Tibial artery (tissue), 4 donors: ENCODE measurements around the gene PEX10.

Source experiments
- DNase-seq, 2 donors: peaks; one replicate each; pipeline ENCODE4 v3.0.0-alpha.2; 2019
- H3K27ac ChIP-seq, 2 donors: fragments of 200-600 bp; sonication (generic) in 1 of 2; 1 replicate in 1 of 2; 2 replicates in 1 of 2; pipeline ENCODE4 v1.5.1; 2018 to 2019; ENCODE audit warnings: mild to moderate bottlenecking in 1 of 2
- H3K27me3 ChIP-seq, 2 donors: fragments of 200-600 bp; sonication (generic) in 1 of 2; one replicate each; pipeline versions ENCODE4 v1.5.1 to v1.6.0; 2016 to 2019
- H3K36me3 ChIP-seq, 3 donors: fragments of 200-600 bp; sonication (generic) in 2 of 3; one replicate each; pipeline ENCODE4 v1.5.1; 2016 to 2019; ENCODE audit warnings: mild to moderate bottlenecking in 2 of 3
- H3K4me1 ChIP-seq, 4 donors: fragments of 200-600 bp; sonication (generic) in 2 of 4; 1 replicate in 3 of 4; 2 replicates in 1 of 4; pipeline ENCODE4 v1.5.1; 2016 to 2019
- H3K4me3 ChIP-seq, 2 donors: fragments of 200-600 bp; sonication (generic) in 1 of 2; 1 replicate in 1 of 2; 2 replicates in 1 of 2; pipeline ENCODE4 v1.5.1; 2018 to 2019; ENCODE audit warnings: mild to moderate bottlenecking in 2 of 2
- H3K9me3 ChIP-seq, 3 donors: fragments of 200-600 bp; sonication (generic) in 1 of 3; one replicate each; pipeline ENCODE4 v1.5.1; 2016 to 2019
- intact Hi-C: fragments of 100-400 bp; cut with DNase I; formaldehyde crosslinking; loops from one replicate; pipeline ENCODE4 v1.15.0; 2023; ENCODE audit warnings: low total_unique reads
- TF ChIP-seq, protein P1 (sequence below), 2 experiments: fragments of 200-600 bp in 1 of 2; fragments of 450-650 bp in 1 of 2; IDR thresholded peaks; one replicate each; pipeline ENCODE4 v1.5.1; 2017 to 2019; ENCODE audit warnings: antibody characterized with exemption in 2 of 2, mild to moderate bottlenecking in 1 of 2, moderate library complexity in 1 of 2

The PEX10 gene

DNA sequence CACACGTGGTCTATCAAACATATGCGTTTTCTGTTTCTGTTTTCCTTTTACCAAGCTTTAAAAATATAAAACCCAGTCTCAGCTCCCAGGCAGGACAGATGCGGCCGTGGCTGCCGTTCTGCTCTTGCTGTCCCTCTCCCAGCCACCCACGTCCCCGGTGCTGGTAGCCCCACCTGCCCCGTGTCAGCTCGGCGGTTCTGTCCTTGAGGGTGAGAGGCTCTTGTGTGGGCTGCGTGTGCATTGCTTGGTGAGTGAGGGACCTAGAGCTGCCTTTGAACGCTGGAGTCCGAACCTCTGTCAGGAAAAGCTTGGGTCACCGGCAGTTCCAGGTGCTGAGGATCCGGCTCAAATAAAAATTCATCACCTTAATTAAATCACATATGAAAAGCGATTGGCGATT is 16.3 kb downstream of the PEX10 start:
- H3K4me3 ChIP-seq = no peak overlapping the region
- peaks cover 4 to 33% (median 27%) of the 10 kb centered on the region in 4 donors for H3K4me1 ChIP-seq
- no peaks in the 10 kb centered on the region for H3K27me3 ChIP-seq
- intact Hi-C loops = no loop called here
- TF ChIP-seq, protein P1, sequence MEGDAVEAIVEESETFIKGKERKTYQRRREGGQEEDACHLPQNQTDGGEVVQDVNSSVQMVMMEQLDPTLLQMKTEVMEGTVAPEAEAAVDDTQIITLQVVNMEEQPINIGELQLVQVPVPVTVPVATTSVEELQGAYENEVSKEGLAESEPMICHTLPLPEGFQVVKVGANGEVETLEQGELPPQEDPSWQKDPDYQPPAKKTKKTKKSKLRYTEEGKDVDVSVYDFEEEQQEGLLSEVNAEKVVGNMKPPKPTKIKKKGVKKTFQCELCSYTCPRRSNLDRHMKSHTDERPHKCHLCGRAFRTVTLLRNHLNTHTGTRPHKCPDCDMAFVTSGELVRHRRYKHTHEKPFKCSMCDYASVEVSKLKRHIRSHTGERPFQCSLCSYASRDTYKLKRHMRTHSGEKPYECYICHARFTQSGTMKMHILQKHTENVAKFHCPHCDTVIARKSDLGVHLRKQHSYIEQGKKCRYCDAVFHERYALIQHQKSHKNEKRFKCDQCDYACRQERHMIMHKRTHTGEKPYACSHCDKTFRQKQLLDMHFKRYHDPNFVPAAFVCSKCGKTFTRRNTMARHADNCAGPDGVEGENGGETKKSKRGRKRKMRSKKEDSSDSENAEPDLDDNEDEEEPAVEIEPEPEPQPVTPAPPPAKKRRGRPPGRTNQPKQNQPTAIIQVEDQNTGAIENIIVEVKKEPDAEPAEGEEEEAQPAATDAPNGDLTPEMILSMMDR (IDR thresholded peaks at IDR 0.05) = no peak
- DNase-seq = no peak
- H3K27ac ChIP-seq = no peak overlapping the region
- peaks cover 43 to 83% (median 61%) of the 10 kb centered on the region in 3 donors for H3K36me3 ChIP-seq
- no peaks in the 10 kb centered on the region for H3K9me3 ChIP-seq

DNA sequence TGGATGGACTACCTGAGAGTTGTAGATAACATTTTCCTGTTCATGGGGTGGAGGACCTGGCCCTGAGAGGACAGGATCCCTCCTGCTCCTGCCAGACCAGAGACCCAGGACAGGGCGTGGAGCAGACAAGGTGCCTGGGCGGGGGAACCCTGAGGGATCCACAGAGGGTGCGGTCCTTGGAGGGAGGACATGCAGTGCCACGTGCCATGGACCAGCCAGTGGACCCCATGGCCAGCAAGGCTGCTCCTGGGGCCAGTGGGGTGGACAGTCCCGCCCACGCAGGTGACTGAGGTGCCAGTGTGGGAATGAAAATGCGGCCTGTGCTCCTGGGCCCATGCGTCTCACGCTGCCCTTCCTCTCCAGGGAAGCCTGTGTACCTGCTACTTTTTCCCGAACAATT is 17.1 kb downstream of the PEX10 start:
- H3K4me1 ChIP-seq = peaks cover 4 to 41% (median 34%) of the 10 kb centered on the region in 4 donors
- no peaks in the 10 kb centered on the region for H3K27me3 ChIP-seq
- peaks cover 35 to 75% (median 53%) of the 10 kb centered on the region in 3 donors for H3K36me3 ChIP-seq

DNA sequence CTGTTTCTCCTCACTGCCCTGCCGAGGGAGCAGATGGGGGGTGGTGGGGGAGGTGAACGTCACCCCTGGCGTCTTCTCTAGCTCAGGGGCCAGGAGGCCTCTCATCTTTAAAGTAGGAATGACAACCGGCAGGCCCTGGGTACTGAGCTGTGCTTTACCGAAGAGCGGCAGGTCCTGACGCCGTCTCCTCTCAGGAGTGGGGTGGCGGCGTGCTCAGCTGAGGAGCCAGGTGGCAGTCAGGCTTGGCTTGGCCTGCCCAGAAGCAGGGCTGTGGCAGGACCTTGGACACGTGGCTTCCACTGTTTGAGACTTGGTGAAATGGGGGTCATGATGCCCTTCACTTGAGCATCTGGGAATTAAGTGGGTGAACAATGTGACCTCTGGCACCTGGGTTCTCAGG is 17.6 kb downstream of the PEX10 start:
- TF ChIP-seq, protein P1 (IDR thresholded peaks at IDR 0.05) = no peak
- Histone ChIP-seq H3K4me1 (peaks cover 4 to 45% (median 34%) of the 10 kb centered on the region in 4 donors), H3K9me3 (no peaks in the 10 kb centered on the region), H3K27me3 (no peaks in the 10 kb centered on the region), H3K36me3 (peaks cover 30 to 70% (median 48%) of the 10 kb centered on the region in 3 donors), H3K27ac (no peak overlapping the region), H3K4me3 (no peak overlapping the region)
- no peak for DNase-seq
- intact Hi-C loops = loop anchor here (5.0 kb wide), 2 partner anchors 133 to 163 kb away; partner anchors contain the start of genes PANK4 and TNFRSF14

More for the DNA sequence above, 17.1 kb downstream of the PEX10 start:
- TF ChIP-seq, protein P1 (IDR thresholded peaks at IDR 0.05) = no peak
- intact Hi-C loops = no loop called here
- no peak for DNase-seq
- H3K4me3 ChIP-seq = no peak overlapping the region
- H3K27ac ChIP-seq = no peak overlapping the region
- H3K9me3 ChIP-seq = no peaks in the 10 kb centered on the region

DNA sequence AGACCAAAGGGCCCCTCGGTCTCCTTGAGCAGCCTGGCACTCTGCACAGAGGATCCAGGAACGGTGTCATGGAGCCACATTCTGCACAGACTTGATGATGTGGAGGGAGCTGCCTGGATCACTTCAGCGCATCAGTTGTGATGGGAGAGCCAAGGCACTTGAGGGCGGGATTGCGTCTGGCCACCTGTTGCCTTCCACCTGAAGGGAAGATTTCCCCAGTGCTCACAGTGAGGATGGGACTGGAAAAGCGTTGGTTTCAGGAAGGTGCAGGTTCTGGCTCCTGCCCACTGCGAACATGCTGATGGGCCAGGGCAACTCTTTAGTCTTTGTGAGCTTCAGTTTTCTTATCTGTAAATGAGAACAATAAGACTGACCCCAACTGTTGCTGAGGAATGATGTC is 18.1 kb downstream of the PEX10 start:
- no peak overlapping the region for H3K27ac ChIP-seq
- no peaks in the 10 kb centered on the region for H3K27me3 ChIP-seq
- H3K36me3 ChIP-seq = peaks cover 25 to 65% (median 43%) of the 10 kb centered on the region in 3 donors
- peaks cover 4 to 45% (median 34%) of the 10 kb centered on the region in 4 donors for H3K4me1 ChIP-seq
- TF ChIP-seq, protein P1 (IDR thresholded peaks at IDR 0.05) = no peak
- H3K4me3 ChIP-seq = no peak overlapping the region
- intact Hi-C loops = loop anchor here (5.0 kb wide), 2 partner anchors 133 to 163 kb away; partner anchors contain the start of genes PANK4 and TNFRSF14
- no peaks in the 10 kb centered on the region for H3K9me3 ChIP-seq
- DNase-seq = no peak

DNA sequence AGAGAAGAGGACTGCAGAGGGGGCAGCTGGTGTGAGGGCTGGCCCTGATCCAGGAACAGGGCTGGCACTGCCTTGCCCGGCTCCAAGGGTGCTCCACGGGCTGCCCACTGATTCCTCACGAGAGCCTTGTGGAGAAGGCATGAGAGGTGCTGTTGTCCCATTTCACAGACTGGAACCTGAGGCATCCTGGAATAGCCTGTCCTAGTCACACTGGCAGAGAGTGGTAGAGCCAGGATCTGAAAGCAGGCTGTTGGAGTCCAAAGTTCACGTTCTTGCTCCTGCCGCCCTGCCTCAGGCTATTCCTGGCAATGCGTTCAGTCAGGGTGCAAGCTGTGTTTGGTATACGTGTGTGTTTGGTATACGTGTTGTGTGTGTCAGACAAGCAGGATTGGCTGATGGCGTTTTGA is 18.9 kb downstream of the PEX10 start:
- Histone ChIP-seq H3K27me3 (no peaks in the 10 kb centered on the region), H3K4me3 (no peak overlapping the region), H3K27ac (no peak overlapping the region), H3K4me1 (peaks cover 4 to 45% (median 34%) of the 10 kb centered on the region in 4 donors), H3K36me3 (peaks cover 23 to 57% (median 35%) of the 10 kb centered on the region in 3 donors), H3K9me3 (no peaks in the 10 kb centered on the region)
- no peak for DNase-seq
- intact Hi-C loops = loop anchor here (5.0 kb wide), 2 partner anchors 134 to 164 kb away; partner anchors contain the start of genes PANK4 and TNFRSF14
- TF ChIP-seq, protein P1 (IDR thresholded peaks at IDR 0.05) = no peak
